ENCODE measurements around the gene SNRNP200.
"Not testable (repeated sequence)": the region's sequence is repeated elsewhere in the genome, so short reads cannot be mapped to it uniquely, and the experiment has no call there.

Gene SNRNP200

DNA sequence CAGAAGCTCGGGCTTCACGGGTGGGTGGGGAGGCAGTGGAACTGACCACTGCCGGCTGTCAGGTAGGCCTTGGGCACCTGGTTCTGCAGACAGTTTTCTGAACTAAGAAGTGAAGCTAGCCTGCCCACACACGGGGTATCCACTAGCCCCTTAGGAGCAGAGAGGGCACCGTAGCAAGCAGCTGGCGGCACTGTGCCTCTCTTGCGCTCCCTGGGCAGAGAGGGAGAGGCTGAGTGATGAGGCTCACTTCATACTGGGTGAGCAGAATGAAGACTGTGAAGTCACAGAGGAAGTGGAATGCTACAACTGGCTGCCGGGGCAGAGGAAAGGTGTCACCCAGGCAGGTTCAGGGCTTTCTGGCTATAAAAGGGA is 20.5 kb upstream of the SNRNP200 start:
- FAIRE-seq (peak; percentile 81), DNase-seq (ENCODE audit: insufficient read length, low spot score) (no peak)

DNA sequence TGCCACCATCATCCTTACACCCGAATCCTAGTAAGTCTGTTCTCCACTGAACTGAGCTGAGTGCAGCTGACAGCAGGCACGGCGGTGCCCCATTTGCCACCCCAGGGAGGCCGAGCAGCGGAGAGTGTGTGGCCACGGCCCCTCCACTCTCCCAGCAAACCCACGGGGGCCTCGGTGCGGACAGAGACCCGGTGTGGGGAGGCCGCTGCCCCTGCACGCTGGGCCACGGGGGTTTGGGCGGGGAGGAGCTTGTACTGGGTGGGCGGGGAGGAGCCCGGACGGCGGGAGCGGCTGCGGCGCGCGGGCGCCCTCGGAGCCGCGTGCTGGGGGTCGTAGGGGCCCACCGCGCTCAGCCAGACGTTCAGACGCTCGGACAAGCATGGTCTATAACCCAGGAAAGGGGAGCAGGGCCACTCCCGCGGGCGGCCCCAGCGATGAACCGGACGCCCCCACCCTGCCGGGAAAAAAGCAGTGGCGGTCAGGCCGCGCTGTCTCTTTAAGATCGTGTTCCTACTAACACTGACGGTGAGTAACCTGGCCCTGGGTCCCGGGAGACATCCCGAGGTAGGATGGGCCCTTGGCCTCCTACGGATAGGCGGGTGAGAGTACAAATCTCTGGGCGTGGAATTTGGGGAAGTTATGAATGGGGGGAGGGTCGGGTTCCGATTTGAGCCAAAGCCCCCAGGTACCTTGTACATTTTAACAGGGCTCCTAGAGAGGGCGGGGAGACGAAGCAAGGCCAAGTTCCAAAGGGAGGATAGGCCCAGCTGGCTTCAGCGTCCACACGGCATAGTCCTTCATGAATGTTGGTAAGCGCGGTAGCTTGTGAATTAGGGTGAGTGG is 19.9 kb upstream of the SNRNP200 start, which contains the start of gene ITPRIPL1:
Gene ITPRIPL1 (plus strand): TSS at position 277 of the 843 bp plus-strand sequence. CDS start 523 bp downstream, at position 800.
- peak; percentile 49 for FAIRE-seq
- no peak for DNase-seq (ENCODE audit: insufficient read length, low spot score)

DNA sequence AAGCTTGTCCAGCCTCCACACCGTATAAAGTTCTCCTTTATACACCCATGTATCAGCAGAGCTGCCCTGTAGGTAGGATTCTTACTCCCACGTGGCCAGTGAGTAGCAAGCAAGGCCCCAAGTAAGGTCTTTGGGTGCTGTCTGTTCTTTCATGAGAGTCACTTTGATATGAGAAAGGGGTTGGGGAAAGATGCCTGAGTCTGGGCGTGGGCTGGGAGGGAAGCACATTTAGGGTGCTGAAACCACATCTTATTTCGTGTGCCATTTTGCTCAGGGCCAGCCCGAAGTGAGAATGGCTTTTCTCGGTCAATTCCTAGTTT is 19.3 kb upstream of the SNRNP200 start:
- FAIRE-seq (peak; percentile 81), DNase-seq (ENCODE audit: insufficient read length, low spot score) (no peak)

DNA sequence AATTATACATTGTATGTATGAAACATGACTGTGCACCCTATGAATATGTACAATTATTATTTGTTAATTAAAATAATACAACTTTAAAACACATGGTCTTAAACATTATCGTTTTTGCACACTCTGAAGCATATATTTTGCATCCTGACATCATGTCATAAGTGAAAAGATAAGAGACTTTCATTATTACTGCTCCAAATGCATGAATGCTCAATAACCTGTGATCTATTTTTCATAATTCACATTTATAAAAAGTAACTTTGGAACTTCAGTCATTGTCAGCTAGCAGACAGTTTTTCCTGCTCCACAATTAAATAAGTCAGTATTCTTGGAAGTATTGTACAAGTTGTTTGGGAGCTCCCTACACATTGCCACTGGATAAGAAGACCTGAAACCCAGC is 18.5 kb upstream of the SNRNP200 start:
- no peak for FAIRE-seq
- DNase-seq (ENCODE audit: insufficient read length, low spot score): no peak

DNA sequence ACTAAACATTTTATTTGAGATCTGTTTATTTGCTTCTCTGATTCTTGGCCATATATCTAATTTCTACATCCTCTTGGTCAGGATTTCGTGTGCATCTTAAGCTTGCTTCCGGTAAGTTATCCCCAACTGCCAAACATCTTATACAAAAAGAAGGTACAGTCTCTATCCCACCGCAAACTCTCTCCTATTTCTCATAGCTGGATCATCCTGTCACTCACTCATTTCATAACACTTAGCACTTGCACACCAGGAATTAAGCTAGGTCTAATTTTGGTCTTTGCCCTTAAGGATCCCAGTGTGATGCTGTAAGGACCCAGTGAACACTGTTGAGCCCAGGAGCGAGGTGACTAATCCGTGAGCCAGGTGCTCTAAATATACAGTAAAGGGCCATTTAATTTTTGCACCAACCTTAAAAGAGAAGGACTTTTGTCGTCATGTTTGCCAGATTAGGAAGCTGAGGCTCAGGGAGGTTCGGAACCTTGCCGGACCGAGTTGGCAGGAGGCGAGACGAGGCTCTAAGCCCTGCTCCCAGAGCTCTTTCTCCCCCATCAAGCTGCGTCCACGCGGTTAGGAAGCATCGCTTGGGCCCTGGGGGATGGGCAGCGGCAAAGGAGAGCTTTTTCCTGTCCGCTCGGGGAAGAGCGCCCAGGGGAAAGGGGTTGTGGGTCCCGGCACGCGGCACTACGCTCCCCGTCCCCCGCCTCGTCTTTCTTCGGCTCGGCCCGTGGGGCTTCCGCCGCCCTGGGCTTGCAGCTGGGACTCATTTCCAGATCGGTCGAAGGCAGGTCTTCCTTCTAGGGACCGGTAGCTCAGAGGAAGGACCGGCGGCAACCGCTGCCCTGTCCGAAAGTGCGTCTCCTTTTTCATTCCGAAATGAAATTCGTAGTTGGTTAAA is 15.6 kb upstream of the SNRNP200 start:
- no peak for DNase-seq (ENCODE audit: insufficient read length, low spot score)
- no peak for FAIRE-seq

- FAIRE-seq (no peak), DNase-seq (ENCODE audit: insufficient read length, low spot score) (no peak)
These were observed 15.0 kb upstream of the SNRNP200 start for GRCh38 chr2:96320326-96320725.

DNA sequence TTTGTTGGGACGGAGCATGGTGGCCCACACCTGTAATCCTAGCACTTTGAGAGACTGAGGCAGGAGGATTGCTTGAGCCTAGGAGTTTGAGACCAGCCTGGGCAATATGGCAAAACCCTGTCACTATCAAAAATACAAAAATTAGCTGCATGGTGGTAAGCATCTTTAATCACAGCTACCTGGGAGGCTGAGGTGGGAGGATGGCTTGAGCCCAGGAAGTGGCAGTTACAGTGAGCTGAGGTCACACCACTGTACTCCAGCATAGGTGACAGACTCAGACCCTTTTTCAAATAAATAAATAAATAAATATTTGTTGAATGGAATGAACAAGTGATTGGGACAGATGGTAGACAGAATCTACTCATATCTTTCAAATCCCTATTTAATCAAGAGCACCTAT is 14.1 kb upstream of the SNRNP200 start:
- DNase-seq (ENCODE audit: insufficient read length, low spot score) (no peak), FAIRE-seq (no peak)

DNA sequence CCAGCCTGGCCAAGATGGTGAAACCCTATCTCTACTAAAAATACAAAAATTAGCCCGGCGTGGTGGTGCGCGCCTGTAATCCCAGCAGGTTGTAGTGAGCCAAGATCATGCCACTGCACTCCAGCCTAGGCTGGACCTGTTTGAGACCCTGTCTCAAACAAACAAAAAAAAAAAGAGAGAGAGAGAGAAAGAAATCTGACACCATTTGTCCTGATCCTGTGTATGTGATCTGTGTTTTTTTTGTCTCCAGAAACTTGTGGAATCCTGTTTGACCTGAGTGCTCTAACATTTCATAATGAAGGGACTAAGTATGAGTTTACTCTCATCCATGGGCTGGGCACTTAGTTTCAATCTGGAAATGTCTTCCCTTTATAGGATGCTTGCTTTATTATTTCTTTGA is 13.4 kb upstream of the SNRNP200 start:
- FAIRE-seq: no peak
- no peak for DNase-seq (ENCODE audit: insufficient read length, low spot score)

- FAIRE-seq: no peak
- DNase-seq (ENCODE audit: insufficient read length, low spot score): no peak
These were observed 12.2 kb upstream of the SNRNP200 start for GRCh38 chr2:96317584-96317997.

DNA sequence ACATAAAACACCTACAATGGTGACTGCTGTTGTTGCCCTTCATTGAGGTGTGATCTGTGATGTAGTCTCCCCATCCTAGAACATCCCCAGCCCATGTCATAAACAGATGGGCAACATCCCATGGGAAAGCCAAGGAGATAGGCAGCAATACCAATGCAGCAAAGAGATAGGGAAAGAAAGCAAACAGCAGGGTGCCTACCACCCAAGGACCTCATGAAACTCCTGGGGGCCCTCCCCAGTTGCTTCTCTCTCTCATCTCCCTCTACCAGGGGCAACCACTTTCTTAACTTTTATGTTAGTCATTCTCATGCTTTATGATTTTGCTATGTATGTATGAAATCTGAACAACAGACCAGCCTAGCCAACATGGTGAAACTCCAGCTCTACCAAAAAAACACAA is 11.7 kb upstream of the SNRNP200 start:
- DNase-seq (ENCODE audit: insufficient read length, low spot score) (no peak), FAIRE-seq (no peak)

DNA sequence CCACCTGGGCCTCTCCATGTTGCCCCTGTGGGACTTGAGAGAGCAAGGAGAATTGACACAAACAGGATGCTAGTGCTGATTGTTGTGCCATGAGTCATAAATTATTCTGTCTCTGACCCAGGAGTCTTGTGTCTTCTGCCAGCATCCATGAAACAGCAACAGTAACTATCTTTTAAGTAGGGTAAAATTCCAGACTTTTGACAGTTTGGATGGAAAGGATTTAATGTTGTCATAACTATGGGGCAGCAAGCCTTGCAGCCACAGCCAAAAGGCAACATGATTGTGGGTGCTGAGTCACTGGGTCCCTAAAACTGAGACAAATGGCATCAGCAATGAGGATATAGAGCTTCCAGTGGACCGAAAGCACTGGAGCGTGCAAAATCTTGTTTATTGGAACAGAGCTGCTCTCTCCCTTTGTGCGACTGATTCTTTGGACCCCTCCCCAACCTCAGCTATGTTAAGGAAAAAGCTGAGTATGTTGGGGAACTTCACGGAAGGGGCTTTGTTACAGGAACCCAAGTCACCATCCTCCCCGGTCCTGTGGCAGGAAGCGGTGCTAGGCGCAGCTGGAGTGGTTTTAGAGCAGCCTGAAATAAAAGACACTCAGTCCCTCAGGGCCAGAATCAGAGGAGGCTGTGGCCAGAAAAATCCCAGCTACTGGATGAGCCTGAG is 10.2 kb upstream of the SNRNP200 start:
- DNase-seq (ENCODE audit: insufficient read length, low spot score) (no peak), FAIRE-seq (peak; percentile 69)

- no peak for FAIRE-seq
- DNase-seq (ENCODE audit: insufficient read length, low spot score): no peak
These were observed 9.7 kb upstream of the SNRNP200 start for GRCh38 chr2:96315005-96315399.

DNA sequence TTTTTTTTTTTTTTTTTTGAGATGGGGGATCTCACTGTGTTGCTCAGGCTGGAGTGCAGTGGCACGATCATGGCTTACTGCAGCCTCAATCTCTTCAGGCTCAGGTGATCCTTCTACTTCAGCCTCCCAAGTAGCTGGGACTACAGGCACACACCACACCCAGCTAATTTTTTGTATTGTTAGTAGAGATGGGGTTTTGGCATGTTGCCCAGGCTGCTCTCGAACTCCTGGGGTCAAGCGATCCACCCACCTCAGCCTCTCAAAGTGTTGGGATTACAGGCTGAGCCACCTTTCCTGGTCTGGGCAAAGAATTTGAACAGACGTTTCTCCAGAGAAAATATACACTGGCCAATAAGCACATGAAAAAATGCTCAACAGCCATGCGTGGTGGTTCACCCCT is 2.9 kb upstream of the SNRNP200 start:
- FAIRE-seq: no peak

DNA sequence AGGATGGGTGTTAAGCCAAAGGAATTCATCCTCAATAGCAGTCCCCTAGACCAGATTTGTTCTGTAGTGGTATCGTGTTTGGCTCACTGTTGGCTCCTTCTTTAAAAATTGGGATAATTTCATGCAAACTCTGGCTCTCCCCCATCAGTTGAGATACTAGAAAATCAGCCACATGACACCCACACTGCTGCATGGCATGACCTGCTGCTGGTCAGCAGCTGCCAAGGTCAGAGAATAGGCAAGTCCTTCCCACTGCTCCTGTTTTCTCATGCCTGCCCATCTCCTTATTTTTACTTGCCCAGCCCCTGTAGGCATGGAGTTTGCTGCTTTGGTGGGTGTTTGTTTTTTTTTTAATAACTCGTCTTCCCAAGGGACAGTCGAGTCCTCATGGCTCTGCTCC is 1.0 kb upstream of the SNRNP200 start:
- no peak for FAIRE-seq

More for the DNA sequence above, 2.9 kb upstream of the SNRNP200 start:
- DNase-seq (ENCODE audit: insufficient read length, low spot score): no peak

DNA sequence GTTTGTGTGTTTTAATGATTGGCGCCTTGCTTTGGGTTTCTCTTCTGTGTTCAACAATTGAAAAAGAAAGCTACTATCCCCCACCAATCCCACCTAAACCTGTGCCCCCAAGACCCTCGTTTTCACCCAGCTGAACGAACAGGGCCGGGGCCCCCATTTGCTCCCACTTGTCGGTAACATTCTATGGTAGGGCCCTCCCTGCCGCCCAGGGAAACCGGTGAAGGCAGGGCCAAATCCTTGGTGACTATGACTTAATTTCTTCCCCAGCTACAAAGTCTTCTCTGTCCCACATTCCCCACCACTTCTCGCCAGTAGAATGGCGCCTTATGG is 598 bp upstream of the SNRNP200 start:
- FAIRE-seq (no peak), DNase-seq (ENCODE audit: insufficient read length, low spot score) (no peak)

More for the DNA sequence above, 1.0 kb upstream of the SNRNP200 start:
- no peak for DNase-seq (ENCODE audit: insufficient read length, low spot score)

DNA sequence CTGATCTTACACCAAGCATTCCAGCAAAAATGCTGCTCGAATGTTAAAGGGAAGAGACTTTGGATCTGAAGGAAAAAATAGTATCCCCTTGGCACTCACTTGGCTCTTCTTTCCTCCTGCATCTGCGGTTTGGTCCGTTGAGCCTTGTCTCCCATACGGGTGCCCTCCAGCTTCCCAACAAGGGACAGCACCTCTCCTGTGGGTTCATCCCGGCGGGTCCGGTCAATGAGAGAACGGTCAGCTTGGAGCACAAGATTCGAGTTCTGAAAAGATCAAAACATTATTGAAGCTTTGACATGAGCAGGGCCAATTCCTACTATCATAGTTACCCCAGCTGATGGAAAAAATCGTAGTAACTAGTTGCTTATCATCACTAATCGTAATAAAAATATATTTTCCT is 740 bp downstream of the SNRNP200 start:
- no peak for FAIRE-seq

GRCh38 chr2:96301865-96302264 is 3.5 kb downstream of the SNRNP200 start:
- no peak for FAIRE-seq

More for the DNA sequence above, 740 bp downstream of the SNRNP200 start:
- DNase-seq (ENCODE audit: insufficient read length, low spot score): no peak

DNA sequence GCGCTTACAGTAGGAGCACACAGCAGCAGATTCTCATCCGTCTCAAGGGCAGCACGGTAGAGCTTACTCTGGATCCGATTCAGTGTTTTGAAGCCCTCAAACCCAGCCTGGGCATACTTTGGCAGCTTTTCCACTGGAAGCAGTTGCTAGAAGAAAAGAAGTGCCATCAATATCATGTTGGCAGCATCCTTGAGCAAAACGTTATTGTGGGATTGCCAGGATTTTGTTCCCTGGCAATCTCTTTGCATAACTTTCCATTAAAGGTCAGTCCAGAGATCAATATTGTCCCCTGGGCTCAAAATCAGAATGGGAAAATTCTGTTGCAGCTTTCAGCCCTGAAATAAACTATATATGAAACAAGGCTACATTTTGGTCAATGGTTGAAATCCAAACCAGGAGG is 8.4 kb downstream of the SNRNP200 start:
- DNase-seq (ENCODE audit: insufficient read length, low spot score) (no peak), FAIRE-seq (no peak)

More at GRCh38 chr2:96301865-96302264, 3.5 kb downstream of the SNRNP200 start:
- no peak for DNase-seq (ENCODE audit: insufficient read length, low spot score)

DNA sequence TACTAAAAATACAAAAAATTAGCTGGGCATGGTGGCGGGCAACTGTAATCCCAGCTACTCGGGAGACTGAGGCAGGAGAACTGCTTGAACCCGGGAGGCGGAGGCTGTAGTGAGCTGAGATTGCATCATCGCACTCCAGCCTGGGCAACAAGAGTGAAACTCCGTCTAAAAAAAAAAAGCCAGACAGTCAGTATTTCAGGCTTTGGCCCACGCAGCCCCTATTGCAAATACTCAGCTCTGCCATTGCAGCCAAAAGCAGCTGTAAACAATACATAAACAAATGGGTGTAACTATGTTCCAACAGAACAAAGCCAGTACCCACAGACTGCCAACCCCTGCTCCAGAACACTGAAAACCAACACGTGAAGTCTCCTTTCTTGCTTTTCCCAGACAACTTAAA is 11.1 kb downstream of the SNRNP200 start:
- not testable (repeated sequence) for DNase-seq (ENCODE audit: insufficient read length, low spot score); FAIRE-seq

- no peak for DNase-seq (ENCODE audit: insufficient read length, low spot score)
- no peak for FAIRE-seq
These were observed 13.6 kb downstream of the SNRNP200 start for GRCh38 chr2:96291751-96292150.

- FAIRE-seq: no peak
- no peak for DNase-seq (ENCODE audit: insufficient read length, low spot score)
These were observed 18.0 kb downstream of the SNRNP200 start for GRCh38 chr2:96287273-96287856.
